Stimulated activated CD8-positive, alpha-beta memory T cell treated with anti-CD3 and anti-CD28 coated beads, Interleukin-15, amount 100 ng/mL, for 4 hours (primary cell): ENCODE measurements around the gene NODAL.

Source experiments
- DNase-seq, 2 donors: peaks; one replicate each; pipeline ENCODE4 v3.0.0-alpha.2; 2020; ENCODE audit warnings: low read depth in 2 of 2

NODAL gene

DNA sequence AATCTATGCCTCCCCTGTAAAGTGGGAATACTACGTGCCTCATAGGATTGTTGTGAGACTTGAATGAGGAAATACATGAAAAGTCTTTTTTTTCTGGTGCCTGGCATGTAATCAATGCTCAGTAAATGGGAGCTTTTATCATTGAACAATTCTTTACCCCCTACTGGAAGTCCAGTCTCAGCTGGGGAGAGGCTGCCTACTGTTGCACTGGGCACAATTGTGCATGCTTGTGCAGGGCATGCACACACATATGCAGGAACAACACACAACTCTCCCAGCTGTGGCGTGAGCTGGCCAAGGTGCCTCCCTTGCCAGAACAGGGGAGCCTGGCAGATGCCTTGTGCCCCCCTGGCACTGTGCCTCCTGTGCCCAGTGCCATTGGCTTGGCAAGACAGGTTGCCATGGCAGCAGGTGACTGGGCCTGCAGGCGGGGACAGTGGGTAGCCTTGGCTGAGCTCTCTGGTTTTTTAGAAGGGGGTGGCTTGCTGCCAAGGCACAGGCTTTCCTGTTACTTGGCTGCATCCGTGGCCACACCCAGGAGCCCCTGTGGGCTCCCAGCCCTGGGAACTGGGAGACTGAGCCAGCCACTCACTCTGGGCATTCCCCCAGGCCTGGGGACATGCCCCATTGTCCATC lies 21.0 kb upstream of the NODAL start:
- no peak for DNase-seq

DNA sequence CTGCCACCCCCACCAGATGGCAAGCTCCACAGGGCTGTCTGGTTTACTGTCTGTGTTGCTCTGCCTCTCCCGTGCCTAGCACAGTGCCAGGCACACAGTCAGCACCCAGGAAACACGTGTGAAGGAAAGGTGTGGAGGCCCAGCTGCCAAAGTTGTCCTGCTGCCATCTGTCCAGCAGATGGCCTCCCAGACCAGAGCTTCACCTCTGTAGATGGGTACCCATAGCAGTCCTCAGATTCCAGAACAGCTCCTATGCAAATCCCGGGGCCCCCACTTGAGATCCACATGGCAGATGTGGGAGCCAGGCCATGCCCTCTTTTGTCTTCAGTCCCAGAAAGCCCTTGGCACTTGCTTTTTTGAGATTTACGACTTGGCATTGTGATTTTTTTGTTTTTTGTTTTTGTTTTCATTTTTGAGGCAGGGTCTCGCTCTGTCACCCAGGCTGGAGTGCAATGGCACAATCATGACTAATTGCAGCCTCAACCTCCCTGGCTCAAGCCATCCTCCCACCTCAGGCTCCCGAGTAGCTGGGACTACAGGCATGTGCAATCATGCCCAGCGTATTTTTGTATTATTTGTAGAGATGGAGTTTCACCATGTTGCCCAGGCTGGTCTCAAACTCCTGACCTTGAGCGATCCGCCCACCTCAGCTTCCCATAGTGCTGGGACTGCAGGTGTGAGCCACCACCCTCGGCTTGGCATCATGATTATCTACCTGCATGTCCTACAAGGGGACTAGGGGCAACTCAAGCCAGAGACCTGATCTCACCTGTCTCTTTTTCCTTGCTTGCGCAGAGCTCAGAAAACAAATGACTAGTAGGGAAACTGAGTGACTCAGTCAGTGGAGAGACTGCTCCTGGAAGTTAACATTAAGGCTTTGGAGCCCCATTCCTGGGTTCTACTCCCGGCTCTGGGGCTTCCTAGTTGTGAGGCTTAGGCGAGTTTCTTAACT lies 20.2 kb upstream of the NODAL start:
- DNase-seq, result no peak

DNA sequence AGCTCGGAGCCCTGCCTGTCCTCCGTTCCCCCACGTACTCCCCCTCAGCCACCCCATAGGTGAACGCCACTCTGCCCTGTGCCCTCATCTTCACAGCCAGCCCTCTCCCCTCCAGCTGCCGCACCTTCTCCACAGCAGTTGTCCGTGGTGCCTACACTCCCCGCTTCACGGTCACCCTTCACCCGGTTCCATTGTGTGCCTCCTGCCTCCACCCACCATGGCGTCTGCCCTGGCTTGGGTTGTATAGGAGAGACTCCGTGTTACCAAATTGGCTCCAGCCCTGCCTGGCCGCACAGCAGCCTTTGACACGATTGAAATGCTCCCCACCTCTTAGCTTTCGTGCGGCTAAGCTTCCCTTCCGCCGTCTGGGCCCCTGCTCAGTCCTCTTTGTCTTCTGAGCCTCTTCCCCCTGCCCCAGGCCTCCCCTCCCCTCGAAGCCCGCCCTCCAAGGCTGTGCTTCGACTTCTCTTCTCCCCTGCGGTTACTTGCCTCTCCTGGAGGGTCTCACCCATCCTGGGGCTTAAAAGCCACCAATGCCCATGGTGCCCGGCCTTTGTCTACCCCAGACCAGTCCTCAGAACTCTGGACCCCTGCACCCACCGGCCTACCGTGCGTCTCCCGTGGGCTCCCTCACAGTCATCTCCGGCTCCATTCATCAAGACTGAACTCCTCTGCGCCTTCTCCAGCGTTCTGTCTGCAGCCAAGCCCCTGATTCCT lies 18.5 kb upstream of the NODAL start:
- no peak for DNase-seq

DNA sequence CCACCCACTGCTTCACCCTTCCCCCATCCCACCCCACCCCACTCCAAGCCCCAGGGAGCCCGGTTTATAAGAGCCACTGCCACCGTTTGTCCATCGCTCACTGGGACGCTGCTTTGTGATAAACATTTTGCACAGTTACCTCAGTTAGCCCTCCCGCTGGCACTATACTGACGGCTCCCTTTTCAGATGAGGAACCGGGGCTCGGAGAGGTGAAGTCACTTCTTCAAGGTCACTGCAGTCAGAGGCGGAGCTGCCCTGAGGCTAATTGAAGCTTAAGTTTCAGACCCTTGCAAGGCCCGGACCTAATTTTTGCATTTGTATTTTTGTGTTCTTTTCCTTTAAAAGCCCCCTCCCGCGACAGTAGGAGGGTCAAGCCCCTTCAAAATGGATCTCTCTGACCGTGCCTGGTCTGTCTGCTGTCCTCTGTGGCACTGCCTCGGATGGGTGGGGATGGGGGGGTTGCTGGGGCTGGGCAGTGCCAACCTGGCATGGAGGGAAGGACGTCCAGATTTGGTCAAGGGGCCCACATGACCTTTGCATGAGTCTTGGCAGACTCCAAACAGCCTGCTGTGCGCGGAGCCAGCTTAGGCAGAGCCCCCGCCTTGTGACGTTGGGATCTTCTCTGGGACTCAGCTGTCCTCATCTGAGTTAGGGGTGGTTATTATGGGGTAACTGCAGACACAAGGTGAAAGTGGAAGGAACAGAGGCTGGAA lies 17.7 kb upstream of the NODAL start:
- DNase-seq, result no peak

DNA sequence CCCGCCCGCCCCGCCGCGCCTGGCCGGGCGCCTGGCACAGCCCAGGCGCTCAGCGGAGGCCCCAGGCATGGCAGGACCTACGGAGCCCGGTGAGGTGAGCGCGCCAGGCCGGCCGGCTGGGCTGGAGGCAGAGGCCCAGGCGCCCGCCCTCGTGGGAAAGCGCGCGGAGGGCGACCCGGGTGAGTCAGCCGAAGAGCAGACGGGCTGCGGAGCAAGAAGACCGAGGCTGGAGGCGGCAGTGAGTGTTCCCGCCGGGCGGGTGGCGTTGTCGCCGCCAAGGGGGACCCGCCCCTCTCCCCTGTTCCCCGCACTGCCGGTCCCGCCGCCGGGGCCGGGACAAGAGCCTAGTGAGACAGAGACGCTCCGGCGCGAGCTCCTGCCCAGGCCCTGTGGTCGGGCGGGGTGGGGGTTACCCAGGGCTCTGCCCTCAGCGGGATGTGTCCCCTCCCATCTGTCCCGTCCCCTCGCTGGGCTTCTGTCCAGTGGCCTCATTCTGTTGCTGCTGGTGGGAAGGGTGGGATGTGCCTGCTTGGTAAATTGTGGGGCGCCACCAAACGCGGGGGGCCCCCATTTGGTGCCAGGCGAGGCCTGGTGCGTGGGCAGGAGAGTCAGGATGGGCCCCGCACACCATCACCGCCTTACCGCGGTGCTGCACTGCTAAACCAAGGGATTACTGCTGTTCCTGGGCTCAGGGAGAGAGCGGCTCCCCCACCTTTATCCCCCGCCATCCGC lies 17.0 kb upstream of the NODAL start:
- peak; percentile 42 to 44 for DNase-seq

DNA sequence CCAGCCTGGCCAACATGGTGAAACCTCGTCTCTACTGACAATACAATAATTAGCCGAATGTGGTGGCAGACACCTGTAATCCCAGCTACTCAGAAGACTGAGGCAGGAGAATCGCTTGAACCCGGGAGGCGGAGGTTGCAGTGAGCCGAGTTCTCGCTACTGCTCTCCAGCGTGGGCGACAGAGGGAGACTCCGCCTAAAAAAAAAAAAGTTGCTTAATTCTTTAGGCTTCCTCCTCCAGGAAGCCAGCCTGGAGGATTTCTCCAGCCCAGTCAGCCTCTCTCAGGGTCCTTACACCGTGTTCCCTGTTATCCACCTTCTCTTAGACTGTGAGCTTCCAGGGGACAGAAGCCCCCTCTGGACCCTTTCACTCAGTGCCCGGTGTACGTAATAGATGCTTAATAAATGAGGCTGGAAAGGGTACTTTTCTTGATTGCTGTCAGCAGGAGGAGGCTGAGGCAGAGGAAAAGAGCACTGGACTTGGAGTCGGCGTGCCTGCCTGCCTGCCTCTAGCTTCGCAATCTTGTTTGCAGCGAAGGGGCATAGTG lies 16.4 kb upstream of the NODAL start:
- DNase-seq, result no peak

DNA sequence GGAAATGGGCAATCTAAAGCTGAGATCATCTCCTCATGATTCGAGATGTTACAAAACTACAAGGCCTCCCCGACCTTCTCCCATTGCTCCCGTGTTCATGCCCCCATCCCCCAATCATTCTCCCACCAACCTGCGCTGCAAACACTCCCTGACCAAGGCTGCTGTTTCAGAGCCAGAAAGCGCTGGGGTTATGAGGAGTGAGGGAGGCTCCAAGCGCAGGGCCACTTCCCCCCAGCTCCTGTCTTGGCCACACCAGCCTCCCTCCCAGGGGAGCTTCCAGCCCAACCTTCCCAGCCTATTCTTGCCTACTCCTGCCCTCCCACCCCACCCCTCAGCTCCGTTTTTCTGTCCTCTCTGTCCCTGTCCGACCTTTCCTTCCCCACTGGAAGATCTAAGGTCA lies 14.7 kb upstream of the NODAL start:
- DNase-seq, result no peak

DNA sequence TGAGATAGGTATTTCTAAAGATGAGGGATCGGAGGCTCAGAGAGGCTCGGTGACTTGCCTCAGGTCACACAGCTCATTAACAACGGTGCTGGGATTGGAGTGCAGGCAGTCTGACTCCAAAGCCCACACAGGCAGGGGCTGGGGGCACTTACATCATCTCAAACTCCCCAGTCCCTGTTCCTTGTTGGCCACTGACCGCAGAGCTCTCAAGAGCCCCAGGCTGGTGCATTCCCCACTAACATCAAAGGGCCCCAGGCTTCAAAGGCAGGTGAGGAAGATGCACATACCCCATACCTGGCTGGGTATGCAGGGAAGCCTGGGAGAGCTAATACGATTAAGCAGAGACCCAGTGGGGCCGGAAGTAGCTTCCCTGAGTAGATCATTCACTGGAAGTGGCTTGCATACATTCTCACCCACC lies 13.7 kb upstream of the NODAL start:
- DNase-seq, result no peak

DNA sequence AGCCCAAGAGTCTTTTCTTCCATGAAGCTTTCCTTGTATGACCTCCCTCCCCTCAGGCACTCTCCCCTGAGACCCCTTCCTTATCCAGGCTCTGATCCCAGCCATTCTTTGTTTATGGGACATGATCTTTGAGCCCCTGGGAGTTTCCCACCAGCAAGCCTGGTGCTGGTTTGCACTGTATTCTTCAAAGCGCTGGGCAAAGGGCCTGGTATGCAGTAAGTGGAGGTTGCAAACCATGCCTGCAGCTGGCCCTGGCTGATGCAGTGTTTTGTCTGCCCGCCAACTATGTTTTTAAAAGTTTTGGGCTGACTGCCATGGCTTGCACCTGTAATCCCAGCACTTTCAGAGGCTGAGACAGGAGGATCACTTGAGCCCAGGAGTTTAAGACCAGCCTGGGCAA lies 6.8 kb upstream of the NODAL start:
- no peak for DNase-seq

DNA sequence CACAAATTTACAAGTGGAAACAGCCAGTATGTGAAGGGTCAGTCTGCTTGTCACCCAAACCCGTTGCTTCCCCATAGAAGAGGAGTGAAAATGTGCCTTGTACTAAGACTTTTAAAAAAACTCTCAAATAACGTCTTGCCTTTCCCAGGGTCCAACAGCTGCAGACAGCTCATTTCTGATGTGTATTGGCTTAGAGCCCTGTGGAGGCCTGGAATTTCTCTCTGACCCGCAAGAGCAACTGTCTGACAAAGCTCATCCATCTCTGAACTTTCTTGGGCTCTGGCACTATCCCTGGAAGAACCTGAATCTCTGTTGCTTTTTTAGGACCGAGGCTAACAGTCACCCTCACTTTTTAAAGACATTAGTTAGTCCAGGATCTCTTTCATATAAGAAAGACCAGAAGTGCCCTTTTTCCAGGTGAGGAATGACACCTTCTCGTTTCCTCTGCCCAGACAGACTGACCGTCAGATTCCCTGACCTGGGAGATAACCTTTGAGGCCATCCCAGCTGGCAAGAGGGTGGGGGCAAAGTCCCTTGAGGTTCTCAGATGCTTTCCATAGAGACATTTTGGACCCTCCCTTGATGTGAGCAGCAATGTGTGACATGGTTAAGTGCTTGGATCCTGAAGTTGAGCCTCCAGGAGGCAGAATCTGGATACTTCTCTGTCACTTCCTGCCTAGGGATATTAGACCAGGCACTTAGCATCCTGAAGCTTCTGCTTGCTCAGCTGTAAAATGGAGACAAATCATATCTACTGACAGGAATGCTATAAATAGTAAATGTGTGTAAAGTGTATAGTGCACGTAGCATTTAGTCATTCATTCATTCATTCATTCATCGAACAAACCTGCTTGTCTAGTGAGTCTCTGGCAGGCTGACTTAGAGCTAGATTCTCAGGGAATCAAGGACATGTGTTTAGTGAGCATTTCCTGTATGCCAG lies 4.5 kb upstream of the NODAL start:
- no peak for DNase-seq

DNA sequence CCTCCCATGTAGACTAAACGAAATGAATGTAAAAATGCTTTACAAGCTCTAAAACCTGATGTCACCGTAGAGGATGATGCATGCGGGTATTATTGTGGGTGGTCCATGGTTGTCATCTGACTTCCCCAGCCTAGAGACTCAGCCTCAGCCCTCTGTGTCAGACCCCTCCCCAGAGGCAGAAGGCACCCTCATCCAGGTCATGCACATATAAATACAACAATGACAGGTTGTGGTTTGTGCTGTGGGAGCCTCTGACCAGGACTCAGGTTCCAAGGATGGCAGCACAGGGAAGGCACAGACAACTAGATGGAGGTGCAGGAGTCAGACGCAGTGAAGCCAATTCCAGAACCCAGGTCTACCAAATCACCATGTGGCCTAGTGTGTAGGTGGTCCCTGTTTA lies 3.3 kb upstream of the NODAL start:
- DNase-seq, result no peak

DNA sequence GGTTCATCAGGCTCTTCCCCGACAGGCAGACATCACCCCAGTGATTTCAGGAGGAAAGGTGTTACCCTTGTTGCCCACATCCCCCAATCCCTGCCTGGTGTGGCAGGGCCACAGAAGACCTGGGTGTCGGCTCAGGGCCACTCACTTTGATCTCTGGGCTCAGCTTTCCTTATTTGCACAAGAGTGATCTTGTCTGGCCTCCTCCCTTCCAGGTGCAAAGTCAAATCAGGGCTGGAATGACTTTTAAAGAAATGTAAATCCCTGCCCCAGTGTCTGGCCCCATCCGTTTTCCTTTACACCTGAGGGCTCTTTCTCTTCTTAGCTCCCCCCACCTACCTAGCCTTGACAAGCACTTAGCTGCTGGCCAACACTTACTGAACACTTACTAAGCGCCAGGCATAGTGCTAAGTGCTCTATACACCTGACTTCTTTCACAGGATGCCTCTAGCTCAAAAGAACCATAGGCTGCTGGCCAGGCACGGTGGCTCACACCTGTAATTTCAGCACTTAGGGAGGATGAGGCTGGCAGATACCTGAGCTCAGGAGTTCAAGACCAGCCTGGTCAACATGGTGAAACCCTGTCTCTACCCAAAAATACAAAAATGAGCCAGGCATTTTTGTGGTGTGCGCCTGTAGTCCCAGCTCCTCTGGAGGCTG lies 979 bp upstream of the NODAL start:
- no peak for DNase-seq

DNA sequence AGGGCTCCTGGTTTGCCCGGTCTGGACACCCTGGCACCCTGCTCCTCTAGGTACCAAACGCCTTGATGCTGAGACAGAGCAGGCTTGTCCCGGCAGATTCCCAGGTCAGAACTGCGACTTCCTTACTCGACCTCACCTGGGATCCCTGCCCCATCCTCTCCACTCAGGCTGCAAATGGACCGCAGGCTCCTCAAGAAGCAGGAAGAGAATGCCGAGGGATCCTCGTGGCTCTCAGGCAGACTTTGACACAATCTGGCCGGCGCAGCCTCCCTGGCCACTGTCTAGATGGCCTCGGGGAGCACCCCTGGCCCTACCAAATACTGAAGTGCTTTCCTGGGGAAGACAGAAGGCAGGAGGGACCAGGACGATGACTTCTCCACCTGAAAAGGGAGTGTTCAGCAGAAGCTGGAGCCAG lies 421 bp upstream of the NODAL start:
- no peak for DNase-seq

DNA sequence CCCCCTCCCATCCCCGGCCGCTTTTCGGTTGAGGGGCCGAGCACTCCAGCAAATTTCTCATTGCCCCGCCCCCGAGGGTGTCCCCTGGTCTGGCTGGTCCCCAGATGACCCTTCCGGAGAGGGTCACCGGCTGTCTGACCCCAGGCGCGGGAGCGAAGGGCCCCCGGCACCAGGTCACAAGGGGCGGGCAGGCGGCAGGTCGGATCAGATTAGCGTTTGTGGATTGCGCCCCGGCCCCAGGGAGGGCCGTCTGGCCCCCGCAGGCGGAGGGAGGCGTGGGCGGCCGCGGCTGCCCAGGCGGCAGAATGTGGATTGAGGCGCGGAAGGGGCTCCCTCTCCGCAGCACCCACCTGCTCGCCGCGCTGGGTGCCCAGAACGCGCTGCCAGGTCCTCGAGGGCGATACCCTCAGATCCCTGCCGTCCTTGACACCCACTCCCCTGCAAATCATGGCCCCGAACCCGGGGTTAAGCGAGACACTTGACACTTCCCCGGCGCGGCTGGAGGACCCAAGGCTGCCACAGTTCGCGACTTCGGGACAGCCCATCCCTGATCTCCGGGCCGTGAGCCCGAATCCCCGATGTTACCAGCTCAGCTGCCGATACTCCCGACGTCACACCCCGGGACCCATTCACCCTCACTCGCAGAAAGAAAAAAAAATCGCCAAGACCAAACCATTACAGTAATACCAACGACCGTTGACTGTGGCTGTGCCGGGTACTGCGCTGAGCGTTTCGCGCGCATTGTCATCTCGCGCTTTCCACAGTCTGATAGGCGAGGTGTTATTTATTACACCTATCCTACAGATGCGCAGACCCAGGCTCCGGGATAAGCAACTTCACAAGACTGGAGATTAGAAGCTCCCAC lies 953 bp downstream of the NODAL start:
- DNase-seq, result no peak

DNA sequence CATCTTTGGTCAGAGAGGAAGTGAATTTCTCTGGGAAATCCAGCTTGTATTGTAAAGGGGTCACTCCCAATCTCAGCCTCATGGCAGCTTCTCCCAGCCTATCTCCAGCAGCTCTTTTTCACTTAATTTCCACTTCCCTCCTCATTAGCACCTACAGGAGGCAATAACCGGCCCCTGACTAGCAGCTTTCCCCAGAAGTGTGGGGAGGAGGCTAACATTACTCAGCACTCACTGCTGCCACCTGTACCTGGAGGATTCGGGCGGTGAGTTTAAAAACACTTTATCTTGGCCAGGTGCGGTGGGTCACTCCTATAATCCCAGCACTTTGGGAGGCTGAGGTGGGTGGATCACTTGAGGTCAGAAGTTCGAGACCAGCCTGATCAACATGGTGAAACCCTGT lies 3.8 kb downstream of the NODAL start:
- no peak for DNase-seq

DNA sequence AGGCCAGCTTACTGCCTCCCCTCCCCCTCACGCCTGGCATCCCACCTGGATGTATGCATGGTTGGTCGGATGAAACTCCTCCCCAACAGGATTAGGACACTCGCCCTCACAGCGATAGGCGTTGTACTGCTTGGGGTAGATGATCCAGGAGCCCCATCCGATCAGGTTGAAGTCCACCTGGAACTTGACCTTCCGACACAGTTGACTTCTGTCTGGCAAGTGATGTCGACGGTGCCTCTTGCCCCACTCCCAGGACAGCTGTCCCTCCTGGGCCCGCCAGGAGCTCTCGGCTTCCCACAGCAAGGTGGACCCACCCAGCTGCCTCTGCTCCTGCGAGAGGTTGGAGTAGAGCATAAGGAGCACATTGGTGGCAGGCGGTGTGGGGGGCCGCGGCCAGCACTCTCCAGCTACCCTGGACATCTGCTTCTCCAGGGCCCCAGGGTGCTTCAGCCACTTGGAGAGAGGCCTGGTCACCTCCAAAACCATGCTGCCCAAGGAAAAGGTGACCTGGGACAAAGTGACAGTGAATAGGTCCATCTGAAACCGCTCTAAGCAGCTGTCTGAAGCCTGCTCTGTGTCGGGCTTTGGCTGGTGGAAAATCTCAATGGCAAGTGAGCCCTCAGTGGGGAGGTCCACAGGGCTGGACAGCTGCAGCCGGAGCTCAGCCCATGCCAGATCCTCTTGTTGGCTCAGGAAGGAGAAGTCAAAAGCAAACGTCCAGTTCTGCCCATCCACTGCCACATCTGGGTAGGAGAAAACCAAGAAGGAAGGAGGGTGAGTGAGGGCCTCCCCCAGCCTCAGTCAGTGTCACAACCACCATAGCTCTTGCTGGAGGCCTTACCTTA lies 6.0 kb downstream of the NODAL start:
- DNase-seq, result no peak

DNA sequence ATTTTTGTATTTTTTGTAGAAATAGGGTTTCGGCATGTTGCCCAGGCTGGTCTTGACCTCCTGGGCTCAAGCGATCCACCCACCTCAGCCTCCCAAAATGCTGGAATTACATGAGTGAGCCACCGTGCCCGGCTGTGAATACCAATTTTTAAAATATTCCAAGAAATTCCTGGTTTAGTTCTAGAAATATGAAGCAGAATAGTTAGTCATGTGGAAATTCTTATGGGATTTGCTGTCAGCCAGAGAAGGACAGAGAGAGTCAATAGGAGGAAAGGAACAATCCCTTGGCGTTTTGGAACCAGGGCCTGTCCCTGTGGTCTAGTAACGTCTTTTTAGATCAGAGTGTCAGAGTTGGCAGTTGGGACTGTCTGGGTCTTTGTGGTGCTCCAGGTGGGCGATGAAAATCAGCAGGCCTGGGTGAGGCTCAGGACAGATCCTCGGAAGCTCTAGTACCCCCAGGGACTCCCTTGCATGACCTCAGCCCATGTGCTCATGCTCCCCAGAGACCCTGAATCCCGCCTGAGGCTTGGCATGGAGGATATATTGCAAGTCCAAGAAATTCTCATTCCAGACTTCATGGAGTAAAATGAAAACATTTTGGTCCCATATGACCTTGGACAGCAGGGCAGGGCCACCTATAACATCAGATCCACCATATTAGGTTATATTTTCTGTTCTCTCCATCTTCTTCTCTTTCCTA lies 7.8 kb downstream of the NODAL start:
- no peak for DNase-seq
